ENCODE measurements around the gene ZNF22. TPM values are rescaled to one million over a fixed set of nuclear protein-coding genes. Genes with fewer than 3 reads are reported as not detected.

Gene ZNF22
- total and polyA plus RNA-seq, 12 donors = 11.0 to 17.2 (median 15.6) TPM

GRCh38 chr10:44958196-44958897 is 42.4 kb upstream of the ZNF22 start:
- DNase-seq = peak in 1 of 2 donors; percentile 56
- ATAC-seq = peak; percentile 15 to 73 (median 62)
- no peak for TF ChIP-seq CTCF (IDR thresholded peaks at IDR 0.05)
- H3K4me3 ChIP-seq = peak overlapping the region; percentile 65 to 92 (median 74)
- 23 to 27% methylated on average over 5 of the region's 5 CpGs for WGBS, 2 donors
- H3K36me3 ChIP-seq = peaks cover 0 to 22% (median 6%) of the 10 kb centered on the region in 9 donors
- peak overlapping the region; percentile 89 to 98 (median 94) for H3K27ac ChIP-seq
- peaks cover 0 to 6% (median 0%) of the 10 kb centered on the region in 11 donors for H3K9me3 ChIP-seq
- peaks cover 12 to 81% (median 75%) of the 10 kb centered on the region in 9 donors for H3K4me1 ChIP-seq
- H3K27me3 ChIP-seq = no peaks in the 10 kb centered on the region
- intact Hi-C loops (cut with DNase I) = loop anchor here in 1 of 10 donors (2.0 kb wide), 1 partner anchor 26 kb away; no protein-coding TSS in a partner anchor

- DNase-seq (no peak), ATAC-seq (peak in 4 of 8 donors; percentile 0 to 4 (median 0))
- peak overlapping the region; percentile 65 to 92 (median 74) for H3K4me3 ChIP-seq
- peaks cover 0 to 6% (median 0%) of the 10 kb centered on the region in 11 donors for H3K9me3 ChIP-seq
- intact Hi-C loops (cut with DNase I) = loop anchor here in 1 of 10 donors (2.0 kb wide), 1 partner anchor 26 kb away; no protein-coding TSS in a partner anchor
- peaks cover 0 to 21% (median 6%) of the 10 kb centered on the region in 9 donors for H3K36me3 ChIP-seq
- H3K27ac ChIP-seq = peak overlapping the region; percentile 89 to 98 (median 94)
- 6 to 8% methylated on average over 6 of the region's 6 CpGs for WGBS, 2 donors
- TF ChIP-seq CTCF (IDR thresholded peaks at IDR 0.05) = no peak
- peaks cover 17 to 81% (median 75%) of the 10 kb centered on the region in 9 donors for H3K4me1 ChIP-seq
- no peaks in the 10 kb centered on the region for H3K27me3 ChIP-seq
Measured at GRCh38 chr10:44958898-44959246, 41.9 kb upstream of the ZNF22 start.

GRCh38 chr10:44959247-44960087 is 41.3 kb upstream of the ZNF22 start, which contains the start of gene RASSF4:
Gene RASSF4, plus strand, starts transcription at chr10:44959802. Its CDS starts 10,401 bp downstream, at chr10:44970203.
- DNase-seq (peak; percentile 94 to 97), ATAC-seq (peak; percentile 88 to 95 (median 93))
- peak in 1 of 9 donors; percentile 2 for TF ChIP-seq CTCF (IDR thresholded peaks at IDR 0.05)
- peaks cover 0 to 6% (median 0%) of the 10 kb centered on the region in 11 donors for H3K9me3 ChIP-seq
- peak within 1 kb of the TSS; percentile 89 to 98 (median 94) for H3K27ac ChIP-seq
- H3K36me3 ChIP-seq = peaks cover 0 to 16% (median 6%) of the 10 kb centered on the region in 9 donors
- no peaks in the 10 kb centered on the region for H3K27me3 ChIP-seq
- intact Hi-C loops (cut with DNase I) = loop anchor here in 2 of 10 donors (2.0 kb wide), 2 partner anchors 15 to 27 kb away; no protein-coding TSS in a partner anchor
- peak within 1 kb of the TSS; percentile 65 to 92 (median 74) for H3K4me3 ChIP-seq
- WGBS, 2 donors = 1% methylated on average over 63 to 74 of the region's 74 CpGs
- peaks cover 23 to 84% (median 81%) of the 10 kb centered on the region in 9 donors for H3K4me1 ChIP-seq

- TF ChIP-seq CTCF (IDR thresholded peaks at IDR 0.05) = no peak
- peaks cover 28 to 90% (median 86%) of the 10 kb centered on the region in 9 donors for H3K4me1 ChIP-seq
- H3K9me3 ChIP-seq = peaks cover 0 to 6% (median 0%) of the 10 kb centered on the region in 11 donors
- intact Hi-C loops (cut with DNase I) = loop anchor here in 1 of 10 donors (2.0 kb wide), 1 partner anchor 15 kb away; no protein-coding TSS in a partner anchor
- H3K27me3 ChIP-seq = no peaks in the 10 kb centered on the region
- ATAC-seq (no peak), DNase-seq (no peak)
- 24 to 27% methylated on average over 8 of the region's 8 CpGs for WGBS, 2 donors
- peaks cover 0 to 16% (median 6%) of the 10 kb centered on the region in 9 donors for H3K36me3 ChIP-seq
- peak overlapping the region; percentile 65 to 92 (median 74) for H3K4me3 ChIP-seq
- H3K27ac ChIP-seq = peak overlapping the region; percentile 76 to 98 (median 93)
Measured at GRCh38 chr10:44960088-44960460, 40.6 kb upstream of the ZNF22 start.
